Renal cortical epithelial cell (primary cell): ENCODE data around the gene PCSK7. TPM values are rescaled to one million over a fixed set of nuclear protein-coding genes. Genes with fewer than 3 reads are reported as not detected.
A peak's percentile ranks its signal among the peaks of the same experiment; 100 is the strongest.
"Not testable (repeated sequence)": the region's sequence is repeated elsewhere in the genome, so short reads cannot be mapped to it uniquely, and the experiment has no call there.

ENCODE experiments used
- DNase-seq: peaks from one replicate; pipeline ENCODE4 v3.0.0-alpha.2; 2011; ENCODE audit warnings: low read depth
- total RNA-seq: library from RNA; depleted of rRNA; stranded (reverse); fragments of >200 nt; gene quantifications from 2 replicates; pipeline ENCODE4 v1.2.3, GENCODE V29; 2014

PCSK7 gene
- total RNA-seq, 1 donor from 2014 or later, result 74.3 TPM

DNA sequence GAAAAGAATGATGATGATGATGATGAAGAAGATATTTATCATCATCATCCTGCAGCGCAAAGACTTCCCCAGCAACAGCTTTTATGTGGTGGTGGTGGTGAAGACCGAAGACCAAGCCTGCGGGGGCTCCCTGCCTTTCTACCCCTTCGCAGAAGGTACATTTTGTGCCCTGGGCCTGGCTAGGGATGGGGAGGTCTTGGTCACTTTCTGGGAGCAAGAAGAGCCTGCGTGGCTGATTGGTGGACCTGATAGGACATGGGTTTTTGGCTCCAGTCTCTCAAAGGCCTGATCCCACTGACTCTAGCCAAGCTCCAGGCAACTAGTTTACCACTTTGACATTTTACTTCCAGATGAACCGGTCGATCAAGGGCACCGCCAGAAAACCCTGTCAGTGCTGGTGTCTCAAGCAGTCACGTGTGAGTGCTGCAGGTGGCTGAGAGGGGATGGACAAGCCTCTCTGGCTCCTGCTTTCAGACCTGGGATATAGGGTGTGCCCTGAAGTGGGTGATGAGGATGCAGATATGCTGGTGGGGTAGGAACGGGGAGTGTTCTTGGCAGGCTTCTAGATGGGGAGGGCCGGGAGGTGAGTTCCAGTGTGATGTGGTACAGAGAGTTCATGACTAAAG, 48.0 kb downstream of the PCSK7 start:
- no peak for DNase-seq

DNA sequence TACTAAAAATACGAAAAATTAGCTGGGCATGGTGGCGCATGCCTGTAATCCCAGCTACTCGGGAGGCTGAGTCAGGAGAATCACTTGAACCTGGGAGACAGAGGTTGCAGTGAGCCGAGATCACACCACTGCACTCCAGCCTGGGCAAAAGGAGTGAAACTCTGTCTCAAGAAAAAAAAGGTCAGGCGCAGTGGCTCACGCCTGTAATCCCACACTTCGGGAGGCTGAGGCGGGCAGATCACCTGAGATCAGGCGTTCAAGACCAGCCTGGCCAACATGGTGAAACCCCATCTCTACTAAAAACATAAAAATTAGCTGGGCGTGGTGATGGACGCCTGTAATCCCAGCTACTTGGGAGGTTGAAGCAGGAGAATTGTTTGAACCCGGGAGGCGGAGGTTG, 48.7 kb downstream of the PCSK7 start:
- DNase-seq, result not testable (repeated sequence)

- no peak for DNase-seq
Measured at GRCh38 chr11:117182551-117182935, 49.3 kb downstream of the PCSK7 start.

DNA sequence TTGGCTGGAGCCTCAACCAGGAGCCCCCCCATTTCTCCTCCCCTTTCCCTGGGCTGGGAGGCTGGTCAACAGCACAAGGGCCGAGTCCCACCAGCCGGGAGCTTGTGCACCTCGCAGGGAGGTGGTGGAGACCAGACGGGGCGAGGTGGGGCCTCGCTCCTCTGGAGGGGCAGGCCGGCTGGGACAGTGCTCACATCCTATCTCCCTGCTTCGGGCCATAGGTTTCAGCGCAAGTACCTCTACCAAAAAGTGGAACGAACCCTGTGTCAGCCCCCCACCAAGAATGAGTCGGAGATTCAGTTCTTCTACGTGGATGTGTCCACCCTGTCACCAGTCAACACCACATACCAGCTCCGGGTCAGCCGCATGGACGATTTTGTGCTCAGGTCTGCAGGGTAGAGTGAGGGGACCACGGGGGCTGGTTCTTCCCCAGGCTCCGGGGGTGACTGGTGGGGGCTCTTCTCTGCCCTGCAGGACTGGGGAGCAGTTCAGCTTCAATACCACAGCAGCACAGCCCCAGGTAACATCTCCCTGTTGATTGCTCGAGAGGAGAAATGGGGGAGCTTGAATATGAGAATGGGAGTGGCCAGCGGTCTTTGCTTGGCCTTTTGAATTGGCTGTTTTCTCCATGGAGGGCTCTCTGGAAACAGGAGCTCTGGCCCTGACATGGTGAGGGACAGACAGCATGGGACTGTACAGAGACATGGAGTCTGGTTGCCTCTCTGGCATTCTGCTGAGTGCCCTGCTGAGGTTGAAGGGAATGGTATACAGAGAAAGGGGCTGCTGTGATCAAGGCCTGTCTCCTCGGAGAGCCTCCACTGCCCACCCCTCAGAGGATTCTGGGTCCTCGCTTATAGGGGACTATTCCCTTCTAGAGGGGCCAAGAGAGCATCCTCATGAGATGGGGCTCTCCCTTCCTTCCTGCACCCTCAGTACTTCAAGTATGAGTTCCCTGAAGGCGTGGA, 50.0 kb downstream of the PCSK7 start:
- DNase-seq, result no peak

DNA sequence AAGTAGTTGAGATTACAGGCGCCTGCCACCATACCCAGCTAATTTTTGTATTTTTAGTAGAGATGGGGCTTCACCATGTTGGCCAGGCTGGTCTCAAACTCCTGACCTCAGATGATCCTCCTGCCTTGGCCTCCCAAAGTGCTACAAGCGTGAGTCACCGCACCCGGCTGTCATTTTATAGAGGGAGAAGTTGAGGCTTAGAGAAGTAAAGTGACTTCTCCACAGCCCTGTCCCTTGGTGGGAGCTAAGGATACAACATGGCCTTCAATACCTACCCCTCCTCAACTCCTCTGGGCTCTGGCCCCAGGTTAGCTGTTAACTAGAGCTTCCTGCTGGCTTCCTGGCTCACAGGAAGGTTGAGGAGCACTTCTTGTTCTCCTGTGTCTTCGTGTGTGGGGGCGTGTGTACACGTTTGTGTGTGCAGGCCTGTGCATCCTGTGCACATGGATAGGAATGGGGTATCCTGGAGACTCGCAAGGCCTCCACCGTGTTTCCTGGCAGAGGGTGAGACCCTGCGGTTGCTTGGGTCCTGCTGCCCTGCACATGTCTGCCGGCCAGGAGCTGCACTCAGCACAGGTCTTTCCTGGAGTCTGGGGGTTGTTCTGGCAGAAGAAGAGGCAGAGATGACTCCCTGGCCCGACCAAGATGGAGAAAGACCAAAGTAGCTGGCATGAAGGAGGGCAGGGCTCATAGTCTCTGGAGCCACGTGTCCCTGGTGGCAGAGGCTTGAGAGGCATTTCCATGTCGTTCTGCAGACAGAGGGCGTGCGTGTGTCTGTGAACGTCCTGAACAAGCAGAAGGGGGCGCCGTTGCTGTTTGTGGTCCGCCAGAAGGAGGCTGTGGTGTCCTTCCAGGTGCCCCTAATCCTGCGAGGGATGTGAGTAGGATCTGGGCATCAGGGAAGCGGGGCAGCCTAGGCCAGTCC, 51.0 kb downstream of the PCSK7 start:
- DNase-seq, result peak; percentile 40

DNA sequence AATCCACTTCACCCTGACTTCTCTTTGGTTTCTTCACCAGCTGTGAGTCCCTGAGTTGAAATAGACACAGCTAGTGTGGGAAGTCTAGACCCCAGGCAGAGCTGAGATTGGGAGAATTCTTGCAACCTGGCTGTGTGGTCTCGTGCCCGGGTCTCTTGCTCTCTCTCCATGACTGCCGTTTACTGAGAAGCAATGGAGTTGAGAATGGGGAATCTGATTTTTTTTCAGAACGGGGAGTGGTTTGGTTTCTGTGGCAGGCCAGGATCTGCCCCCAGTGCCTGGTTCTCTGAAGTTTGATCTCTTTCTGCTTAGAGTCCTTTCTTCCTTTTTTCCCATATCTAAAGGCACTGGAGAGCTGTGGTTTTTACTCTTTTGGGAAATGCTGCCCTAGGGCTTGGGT, 51.9 kb downstream of the PCSK7 start:
- no peak for DNase-seq

DNA sequence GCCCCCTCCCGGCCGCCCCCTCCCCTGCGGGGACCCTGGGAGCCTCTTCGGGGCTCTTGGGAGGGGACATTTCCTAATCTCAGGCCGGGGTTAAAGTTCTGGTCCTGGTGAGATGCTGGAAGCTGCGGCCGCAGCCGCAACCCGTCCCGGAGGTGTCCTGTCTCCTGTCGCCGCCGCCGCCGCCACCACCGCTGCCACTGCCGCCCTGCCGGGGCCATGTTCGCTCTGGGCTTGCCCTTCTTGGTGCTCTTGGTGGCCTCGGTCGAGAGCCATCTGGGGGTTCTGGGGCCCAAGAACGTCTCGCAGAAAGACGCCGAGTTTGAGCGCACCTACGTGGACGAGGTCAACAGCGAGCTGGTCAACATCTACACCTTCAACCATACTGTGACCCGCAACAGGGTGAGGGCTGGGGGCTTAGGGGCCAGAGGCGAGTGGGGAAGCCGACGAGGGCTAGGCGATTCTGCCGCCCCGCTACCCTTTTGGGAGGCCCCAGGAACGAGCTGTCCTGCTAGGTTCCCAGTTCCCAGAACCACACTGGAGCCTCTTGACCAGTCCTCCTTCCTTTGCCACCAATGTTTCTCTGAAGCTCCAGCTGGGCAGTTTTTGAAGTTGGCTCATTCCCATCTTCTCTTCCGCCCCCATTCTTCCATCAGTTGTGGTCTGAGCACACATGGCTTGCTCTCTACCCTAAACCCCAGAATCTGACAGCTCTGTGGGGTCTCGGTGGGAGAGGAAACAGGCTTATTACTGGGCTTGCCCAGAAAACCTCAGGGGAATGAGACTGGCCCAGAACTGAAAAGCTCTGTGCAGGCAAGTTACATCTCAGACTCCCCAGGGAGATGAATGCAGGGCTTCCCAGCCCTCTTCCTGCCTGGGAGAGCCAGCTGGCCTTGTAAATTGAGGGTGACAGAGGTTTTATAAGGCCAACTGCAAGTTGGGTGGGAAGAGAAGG, 52.5 kb downstream of the PCSK7 start:
- no peak for DNase-seq

DNA sequence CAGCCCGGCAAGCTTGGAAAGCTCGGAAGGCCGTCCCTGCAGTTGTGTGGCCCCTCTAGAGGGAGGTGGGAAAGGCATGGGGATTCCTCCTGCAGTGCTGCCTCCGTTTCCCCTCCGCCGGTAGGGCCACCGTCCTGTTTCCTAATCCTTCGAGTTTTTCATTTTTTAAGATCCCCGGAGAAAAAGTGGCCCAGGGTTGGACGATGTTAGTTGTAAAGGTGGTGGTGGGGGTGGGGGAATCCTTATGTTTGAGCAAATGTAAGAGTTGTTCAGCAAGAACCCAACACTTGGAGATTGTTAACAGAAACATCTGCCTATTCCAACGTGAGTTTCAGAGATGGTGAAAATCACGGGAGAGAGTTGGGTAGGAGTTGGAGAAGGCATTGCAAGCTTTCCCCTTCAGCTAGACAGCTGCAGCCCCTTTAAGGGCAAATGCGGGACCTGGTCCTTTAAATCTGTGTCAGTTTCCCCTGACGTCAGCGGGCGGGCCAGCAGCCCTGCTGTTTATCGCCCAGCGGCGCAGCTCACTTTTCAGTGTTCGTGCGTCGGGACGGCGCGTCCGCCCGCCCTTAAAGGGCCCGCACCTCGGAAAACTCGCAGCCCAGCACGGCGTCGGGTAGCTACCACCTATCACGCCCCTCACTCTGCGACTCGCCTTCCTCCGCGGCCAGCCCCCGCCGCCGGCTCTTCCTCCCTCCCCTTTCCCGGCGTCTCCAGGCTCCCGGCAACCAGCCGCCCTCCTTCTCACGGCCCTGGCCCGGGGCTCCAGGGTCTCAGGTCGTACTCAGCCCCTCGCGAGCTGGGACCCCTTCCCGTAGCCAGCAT, 53.5 kb downstream of the PCSK7 start, which contains the start of gene SIDT2:
Gene SIDT2, plus strand, starts transcription at position 534 of the 825 bp plus-strand sequence. CDS start 521 bp downstream, outside the sequence.
- DNase-seq, result peak; percentile 78

GRCh38 chr11:117177534-117178209, 54.2 kb downstream of the PCSK7 start:
- no peak for DNase-seq

DNA sequence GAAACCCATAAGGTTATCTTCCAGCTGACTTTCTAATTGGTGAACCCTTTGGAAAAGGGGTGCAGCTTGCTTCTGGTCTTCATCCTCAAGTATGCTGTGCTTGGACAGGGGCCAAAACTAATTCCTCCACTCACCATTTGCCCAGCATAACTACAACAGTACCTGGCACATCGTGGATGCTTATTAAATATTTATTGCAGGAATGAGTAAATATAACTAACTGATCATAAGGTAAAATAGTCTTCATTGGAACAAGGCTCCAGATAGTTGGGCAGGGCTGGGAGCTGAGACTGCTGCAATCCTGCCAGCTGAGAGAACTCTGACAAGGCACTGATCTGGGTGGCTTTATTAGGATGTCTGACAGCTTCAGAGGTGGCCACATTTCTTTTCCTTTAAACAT, 55.7 kb downstream of the PCSK7 start:
- DNase-seq, result no peak

- no peak for DNase-seq
Measured at GRCh38 chr11:117175781-117176180, 56.1 kb downstream of the PCSK7 start.

DNA sequence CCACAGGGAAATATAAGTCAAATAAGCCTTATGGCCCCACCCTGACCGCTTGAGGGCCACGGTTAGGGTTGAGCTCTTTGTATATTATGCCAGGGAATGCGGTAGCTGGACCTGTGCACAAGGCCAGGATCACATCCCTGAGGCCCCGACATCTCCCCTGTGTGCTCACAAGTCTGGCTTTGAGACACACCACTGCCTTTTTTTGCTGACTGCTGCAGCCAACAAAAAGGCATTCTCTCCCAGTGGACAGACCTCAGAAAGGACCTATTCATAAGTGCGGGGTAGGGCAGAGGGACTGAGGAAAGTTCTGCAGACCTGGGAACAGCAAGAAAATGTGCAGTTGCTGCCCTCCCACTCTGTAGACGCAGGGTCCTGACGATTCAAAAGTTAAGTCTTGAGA, 56.8 kb downstream of the PCSK7 start:
- DNase-seq, result no peak

- peak; percentile 79 for DNase-seq
Measured at GRCh38 chr11:117172724-117173421, 59.0 kb downstream of the PCSK7 start.

DNA sequence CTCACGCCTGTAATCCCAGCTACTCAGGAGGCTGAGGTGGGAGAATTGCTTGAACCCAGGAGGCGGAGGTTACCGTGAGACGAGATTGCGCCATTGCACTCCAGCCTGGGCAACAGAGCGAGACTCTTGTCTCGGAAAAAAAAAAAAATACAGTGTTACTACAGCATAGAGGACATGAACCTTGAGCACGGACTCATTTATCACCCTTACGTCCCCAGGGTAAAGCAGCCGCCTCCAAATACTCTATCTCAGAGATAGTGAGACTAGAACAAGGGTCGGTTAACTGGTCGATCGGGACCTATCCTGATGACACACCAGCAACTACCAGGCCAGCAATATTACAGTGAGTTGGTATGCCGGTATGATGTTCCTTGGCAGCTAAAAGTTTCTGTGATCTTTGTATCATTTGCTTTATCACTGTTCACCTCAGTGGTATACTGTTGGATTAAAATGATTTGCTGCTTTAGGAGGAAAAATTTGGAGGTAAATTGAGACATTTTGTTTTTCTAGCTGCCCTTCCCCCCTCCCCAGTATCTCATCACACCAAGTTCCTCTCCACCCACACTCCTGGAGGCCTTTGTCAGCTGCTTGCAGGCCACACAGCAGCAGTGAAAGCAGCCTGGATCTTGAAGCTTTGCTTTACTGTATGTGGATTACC, 60.3 kb downstream of the PCSK7 start:
- peak; percentile 43 for DNase-seq

DNA sequence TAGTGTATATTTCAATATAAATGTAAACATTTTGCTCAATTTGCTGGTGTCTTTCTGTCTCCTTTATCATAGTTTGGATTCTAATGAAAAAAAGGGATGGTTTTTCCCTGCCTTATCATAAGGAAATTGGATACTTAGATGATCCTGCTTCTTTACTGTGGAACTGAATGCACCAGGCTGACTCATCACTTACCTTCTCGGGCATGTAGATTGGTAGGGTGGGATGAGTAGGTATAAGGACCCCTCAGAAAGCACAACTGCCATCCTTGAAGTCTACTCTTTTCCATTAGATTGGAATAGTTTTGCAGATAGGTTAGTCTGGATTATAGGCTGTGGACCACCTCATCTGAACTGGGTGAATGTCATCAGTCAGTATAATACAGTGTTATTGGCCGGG, 60.9 kb downstream of the PCSK7 start:
- DNase-seq, result no peak

DNA sequence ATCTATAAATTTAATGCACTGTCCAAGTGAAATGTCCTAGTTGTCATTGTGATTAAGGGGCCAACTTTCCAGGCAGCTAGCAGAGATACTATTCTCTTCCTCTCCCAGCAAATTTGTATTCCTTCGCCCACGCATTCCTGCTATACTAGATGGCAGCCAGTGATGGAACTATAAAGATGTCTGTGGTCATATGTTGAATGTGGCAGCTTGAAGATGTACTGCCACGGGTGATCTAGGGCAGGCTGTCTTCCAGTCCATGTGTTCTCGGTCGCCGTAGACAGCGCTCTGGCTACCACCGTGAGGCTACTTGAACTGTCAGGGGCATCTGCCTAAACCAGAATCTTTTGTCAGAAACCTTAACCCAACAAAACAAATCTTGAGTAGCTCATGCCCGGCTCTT, 61.7 kb downstream of the PCSK7 start:
- no peak for DNase-seq

- DNase-seq, result no peak
Measured at GRCh38 chr11:117169736-117170135, 62.1 kb downstream of the PCSK7 start.

DNA sequence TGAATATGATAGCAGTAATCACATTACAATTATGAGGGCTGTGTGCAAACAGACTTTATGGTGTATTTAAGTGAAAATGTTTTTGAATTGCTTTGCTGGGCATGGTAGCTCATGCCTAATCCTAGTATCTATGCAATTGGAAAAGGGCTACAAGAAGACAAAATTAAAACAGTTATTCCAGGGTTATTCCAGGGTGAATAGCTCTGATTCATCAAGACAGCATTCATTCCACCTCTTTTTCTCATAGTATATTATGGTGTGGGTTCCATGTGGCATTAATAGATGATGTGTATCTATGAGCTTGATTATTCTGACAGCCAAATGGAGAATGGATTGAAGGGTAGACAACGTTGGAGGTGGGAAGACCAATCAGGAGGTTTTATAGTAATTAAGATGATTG, 65.4 kb downstream of the PCSK7 start:
- no peak for DNase-seq
